AG08395 (cell line): Measurements from ENCODE around the gene WDHD1.
"Not testable (repeated sequence)": the region's sequence is repeated elsewhere in the genome, so short reads cannot be mapped to it uniquely, and the experiment has no call there.

ENCODE experiments used
- DNase-seq: peaks from one replicate; pipeline ENCODE4 v3.0.0; 2012; ENCODE audit warnings: mixed read lengths, low spot score

WDHD1 gene

GRCh38 chr14:55045087-55045486, 18.2 kb upstream of the WDHD1 start:
- DNase-seq: no peak

DNA sequence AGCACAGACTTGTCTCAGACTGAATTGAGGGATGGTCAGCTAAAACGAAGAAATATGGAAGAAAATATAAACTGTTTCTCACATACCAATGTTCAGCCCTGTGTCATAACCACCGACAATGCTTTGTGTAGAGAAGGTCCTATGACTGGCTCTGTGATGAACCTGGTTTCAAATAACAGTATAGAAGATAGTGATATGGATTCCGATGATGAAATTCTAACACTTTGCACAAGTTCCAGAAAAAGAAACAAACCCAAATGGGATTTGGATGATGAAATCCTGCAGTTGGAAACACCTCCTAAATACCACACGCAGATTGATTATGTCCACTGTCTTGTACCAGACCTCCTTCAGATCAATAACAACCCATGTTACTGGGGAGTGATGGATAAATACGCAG, 16.6 kb upstream of the WDHD1 start:
- DNase-seq: no peak

- no peak for DNase-seq
Observed at GRCh38 chr14:55038708-55039107, 11.8 kb upstream of the WDHD1 start.

DNA sequence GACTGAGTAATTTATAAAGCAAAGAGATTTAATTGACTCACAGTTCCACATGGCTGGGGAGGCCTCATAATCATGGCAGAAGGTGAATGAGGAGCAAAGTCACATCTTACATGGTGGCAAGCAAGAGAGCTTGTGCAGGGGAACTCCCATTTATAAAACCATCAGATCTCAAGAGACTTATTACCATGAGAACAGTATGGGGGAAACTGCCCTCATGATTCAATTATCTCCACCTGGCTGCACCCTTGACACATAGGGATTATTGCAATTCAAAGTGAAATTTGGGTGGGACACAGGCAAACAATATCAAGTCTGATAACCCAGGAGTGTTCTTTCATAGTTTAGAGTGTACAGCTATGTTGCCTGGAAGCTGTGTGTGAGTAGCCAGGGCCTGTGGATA, 11.1 kb upstream of the WDHD1 start:
- DNase-seq: not testable (repeated sequence)

DNA sequence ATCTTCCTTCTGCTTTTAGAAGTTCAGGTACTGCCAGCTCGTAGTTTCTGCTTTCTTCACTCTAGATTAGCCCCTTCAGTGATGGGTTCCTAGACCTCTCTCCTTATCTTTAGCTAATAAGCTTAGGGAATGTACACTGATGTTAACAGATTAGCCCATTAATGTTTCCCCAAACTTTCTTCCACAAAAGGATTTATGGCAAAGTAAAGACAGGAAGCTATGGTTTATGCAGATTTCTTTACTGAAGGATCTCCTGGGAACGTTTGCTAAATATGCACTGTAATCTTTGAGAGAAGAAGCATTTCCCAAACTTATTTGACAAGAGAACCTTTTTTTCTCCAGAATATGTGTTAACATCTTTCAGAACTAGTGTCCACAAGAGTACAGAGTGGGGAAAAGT, 4.3 kb upstream of the WDHD1 start:
- no peak for DNase-seq

DNA sequence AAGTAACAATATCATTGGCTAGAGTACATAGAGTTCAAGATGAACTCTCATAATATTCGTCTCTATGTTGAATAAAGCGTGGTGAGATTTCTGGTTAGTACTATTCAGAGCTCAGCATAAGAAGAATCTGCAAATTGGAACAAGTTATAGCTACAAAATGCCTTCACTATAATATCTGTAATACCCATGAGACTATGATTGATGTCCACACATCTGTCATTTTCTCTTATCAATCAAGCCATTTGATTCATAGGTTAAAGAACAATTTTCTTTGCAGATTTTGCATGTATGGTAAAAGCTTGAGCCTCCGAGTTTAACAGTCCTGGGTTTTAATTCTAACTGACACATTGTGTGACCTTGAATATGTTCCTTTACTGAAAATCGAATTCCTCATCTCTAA, 1.6 kb upstream of the WDHD1 start:
- DNase-seq: no peak

GRCh38 chr14:55028066-55028465, 1.2 kb upstream of the WDHD1 start:
- DNase-seq: peak; percentile 3

DNA sequence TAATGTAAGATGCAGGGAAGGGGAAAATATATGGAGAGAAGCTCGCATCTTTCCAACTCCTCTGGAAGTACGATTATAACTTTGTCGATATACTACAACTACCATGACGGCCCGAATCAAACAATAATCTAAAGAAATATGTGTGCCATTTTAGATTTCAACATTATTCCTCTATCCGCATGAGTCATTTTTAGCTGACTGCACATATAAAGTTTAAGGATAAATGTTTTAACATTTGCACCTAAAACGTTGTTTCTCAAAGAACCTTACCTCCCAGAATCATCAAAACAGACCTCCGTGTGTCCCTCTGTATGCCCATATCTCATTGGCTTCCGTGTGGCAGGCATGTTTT, 482 bp downstream of the WDHD1 start:
- DNase-seq: peak; percentile 3

DNA sequence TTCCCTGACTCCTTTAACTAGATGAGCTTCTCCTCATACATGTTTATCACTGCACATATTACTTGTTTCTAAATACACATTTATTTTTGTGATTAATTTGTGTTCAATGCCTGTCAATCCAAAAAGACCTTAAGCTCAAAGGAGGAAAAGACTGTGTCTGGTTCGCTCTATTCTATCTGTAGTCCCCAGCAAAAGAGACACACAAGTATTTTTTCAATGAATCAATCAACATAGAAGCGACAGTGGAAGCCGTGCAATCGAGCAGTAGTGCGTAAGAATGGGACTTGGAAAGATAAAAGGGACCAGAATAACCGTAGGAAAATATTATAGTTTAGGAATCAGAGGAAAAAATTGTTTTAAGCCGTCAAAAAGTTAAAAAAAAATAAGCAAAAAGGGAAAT, 951 bp downstream of the WDHD1 start:
- DNase-seq: no peak

GRCh38 chr14:55024365-55024764, 2.5 kb downstream of the WDHD1 start:
- DNase-seq: not testable (repeated sequence)

- peak; percentile 40 for DNase-seq
Observed at GRCh38 chr14:55019968-55020554, 6.8 kb downstream of the WDHD1 start.

DNA sequence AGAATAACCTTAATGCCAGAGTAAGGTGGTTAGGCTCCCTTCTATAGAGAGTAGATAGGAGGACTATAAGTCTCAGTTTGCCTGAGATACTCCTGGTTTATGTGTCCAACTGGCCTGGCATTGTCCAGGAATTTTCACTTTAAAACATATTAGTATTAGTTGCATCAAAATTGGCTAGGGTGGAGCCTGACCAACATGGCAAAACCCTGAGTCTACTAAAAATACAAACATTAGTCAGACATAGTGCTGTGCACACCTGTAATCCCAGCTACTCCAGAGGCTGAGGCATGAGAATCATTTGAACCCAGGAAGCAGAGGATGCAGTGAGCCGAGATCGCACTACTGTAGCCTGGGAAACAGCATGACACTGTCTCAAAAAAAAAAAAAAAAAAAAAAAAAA, 11.9 kb downstream of the WDHD1 start:
- DNase-seq: no peak

GRCh38 chr14:55005071-55005470, 21.8 kb downstream of the WDHD1 start:
- DNase-seq: peak; percentile 8

DNA sequence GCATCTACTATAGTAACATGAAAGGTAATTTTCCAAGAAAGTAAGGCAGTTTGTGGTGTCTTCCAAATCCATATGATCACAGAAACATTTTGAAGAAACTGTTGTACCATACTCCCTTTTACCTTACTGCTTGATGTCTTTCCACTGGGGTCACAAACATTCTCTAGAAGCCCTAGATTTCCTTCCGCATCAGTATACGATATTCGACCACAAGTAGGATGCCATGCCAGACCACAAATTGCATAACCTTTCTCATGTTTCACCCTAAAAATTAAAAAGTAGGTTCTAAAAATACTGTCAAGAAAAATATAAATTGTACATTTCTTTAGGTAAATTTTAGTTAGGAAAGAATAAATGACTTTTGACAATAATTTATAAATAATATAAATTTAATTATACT, 26.5 kb downstream of the WDHD1 start:
- DNase-seq: no peak

- no peak for DNase-seq
Observed at GRCh38 chr14:54985156-54985555, 41.7 kb downstream of the WDHD1 start.

DNA sequence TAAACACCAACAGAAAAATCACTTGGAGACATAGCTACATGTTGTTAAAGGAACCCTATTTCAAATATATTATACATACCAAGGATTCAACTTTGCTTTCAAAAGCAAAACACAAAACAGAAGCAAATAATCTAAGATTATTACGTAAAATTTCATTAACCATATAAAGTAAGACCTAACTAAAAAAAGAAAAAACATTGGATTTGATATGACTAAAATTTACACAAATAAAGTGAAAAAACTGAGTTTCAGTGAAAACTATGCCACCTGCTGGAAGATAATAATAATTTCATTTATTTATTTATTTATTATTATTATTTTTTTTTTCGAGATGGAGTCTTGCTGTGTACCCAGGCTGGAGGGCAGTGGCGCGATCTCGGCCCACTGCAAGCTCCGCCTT, 45.2 kb downstream of the WDHD1 start:
- DNase-seq: peak; percentile 10

DNA sequence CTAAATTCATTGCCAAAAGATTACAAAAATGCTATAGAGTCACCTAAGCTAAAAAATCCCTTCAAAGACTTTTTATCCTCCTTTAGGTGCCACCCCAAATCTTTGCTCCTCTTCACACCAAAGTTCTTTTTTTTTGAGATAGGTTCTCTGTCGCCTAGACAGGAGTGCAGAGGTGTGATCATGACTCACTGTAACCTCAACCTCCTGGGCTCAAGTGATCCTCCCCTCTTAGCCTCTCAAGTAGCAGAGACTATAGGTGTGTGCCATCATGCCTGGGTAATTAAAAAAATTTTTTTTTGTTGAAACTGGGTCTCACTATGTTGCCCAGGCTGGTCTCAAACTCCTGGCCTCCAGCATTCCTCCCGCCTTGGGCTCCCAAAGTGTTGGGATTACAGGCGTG, 47.9 kb downstream of the WDHD1 start:
- no peak for DNase-seq

GRCh38 chr14:54976316-54976715, 50.6 kb downstream of the WDHD1 start:
- peak; percentile 49 for DNase-seq

- no peak for DNase-seq
Observed at GRCh38 chr14:54975856-54976255, 51.0 kb downstream of the WDHD1 start.

DNA sequence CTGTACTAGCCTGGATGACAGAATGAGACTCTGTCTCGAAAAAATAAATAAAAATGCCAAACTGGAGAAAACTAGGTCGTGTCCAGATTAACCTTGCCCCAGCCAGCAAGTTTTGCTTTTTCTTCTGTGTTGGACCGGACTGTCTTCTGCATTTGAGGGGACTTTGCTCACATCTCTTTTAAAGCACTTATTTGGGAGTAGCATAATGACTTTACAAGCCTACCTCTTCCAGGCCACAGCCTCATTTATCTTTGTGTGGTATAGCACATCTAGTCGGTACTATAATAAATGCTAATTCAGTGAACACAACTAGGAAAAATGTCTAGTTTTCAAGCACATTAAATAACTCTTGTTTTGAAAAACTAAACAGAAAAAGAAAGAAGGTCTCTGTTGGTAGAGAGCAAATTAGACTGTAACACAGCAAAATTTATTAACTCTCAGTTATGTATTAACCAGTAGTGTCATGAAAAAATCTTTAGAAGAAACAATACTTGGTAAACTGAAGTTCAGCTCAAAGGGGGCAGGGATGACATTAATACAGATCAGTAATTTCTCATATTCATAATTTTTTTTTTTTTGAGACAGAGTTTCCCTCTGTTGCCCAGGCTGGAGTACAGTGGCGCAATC, 52.0 kb downstream of the WDHD1 start:
- no peak for DNase-seq

DNA sequence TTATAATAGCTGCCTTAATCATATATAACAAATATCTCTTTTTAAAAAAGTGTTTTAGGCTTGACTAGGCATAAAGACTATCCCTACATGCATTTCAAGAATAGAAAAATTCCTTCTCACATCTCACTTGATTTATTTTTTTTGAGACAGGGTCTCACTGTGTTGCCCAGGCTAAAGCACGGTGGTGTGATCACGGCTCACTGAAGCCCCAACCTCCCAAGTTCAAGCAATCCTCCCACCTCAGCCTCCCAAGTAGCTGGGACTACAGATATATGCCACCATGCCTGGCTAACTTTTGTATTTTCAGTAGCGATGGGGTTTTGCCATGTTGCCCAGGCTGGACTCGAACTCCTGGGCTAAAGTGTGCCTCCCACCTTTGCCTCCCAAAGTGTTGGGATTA, 59.4 kb downstream of the WDHD1 start:
- no peak for DNase-seq

GRCh38 chr14:54955143-54955542, 71.8 kb downstream of the WDHD1 start:
- DNase-seq: no peak

DNA sequence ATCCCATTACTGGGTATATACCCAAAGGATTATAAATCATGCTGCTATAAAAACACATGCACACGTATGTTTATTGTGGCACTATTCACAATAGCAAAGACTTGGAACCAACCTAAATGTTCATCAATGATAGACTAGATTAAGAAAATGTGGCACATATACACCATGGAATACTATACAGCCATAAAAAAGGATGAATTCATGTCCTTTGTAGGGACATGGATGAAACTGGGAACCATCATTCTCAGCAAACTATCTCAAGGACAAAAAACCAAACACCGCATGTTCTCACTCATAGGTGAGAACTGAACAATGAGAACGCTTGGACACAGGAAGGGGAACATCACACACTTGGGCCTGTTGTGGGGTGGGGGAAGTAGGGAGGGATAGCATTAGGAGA, 73.3 kb downstream of the WDHD1 start:
- DNase-seq: not testable (repeated sequence)

- DNase-seq: not testable (repeated sequence)
Observed at GRCh38 chr14:54952803-54953202, 74.1 kb downstream of the WDHD1 start.
